Common myeloid progenitor, CD34-positive (primary cell): ENCODE results near the gene SH2D3A.

Experiments
- CTCF ChIA-PET: fragments of 350-600 bp; sonication (Branson Sonifier 250); formaldehyde crosslinking; loops from one replicate; lab custom pipeline; 2021; ENCODE audit warnings: antibody characterized with exemption; lab: Charles Lee
- POLR2A ChIA-PET: fragments of 350-600 bp; sonication (Branson Sonifier 250); formaldehyde crosslinking; loops from one replicate; lab custom pipeline; 2021; ENCODE audit warnings: antibody characterized with exemption; lab: Charles Lee
- DNase-seq, 3 donors: peaks; one replicate each; pipeline versions ENCODE4 v3.0.0 to v3.0.0-alpha.2; 2013
- H3K27ac ChIP-seq, 2 experiments: 1 replicate in 1 of 2; 2 replicates in 1 of 2; pipeline ENCODE4 v1.7.0; 2013; ENCODE audit warnings: inconsistent platforms in 2 of 2, low read length in 2 of 2, mild to moderate bottlenecking in 2 of 2, low read depth in 1 of 2, moderate library complexity in 1 of 2; ENCODE audit not compliant: severe bottlenecking in 2 of 2, insufficient read depth in 1 of 2, poor library complexity in 1 of 2
- H3K27me3 ChIP-seq, 5 experiments: replicated peaks in 2 of 5; 1 replicate in 3 of 5; 2 replicates in 2 of 5; pipeline versions ENCODE4 v1.6.1 to v1.7.0; 2013; ENCODE audit warnings: low read length in 4 of 5, mild to moderate bottlenecking in 2 of 5, moderate library complexity in 2 of 5, inconsistent platforms in 1 of 5; ENCODE audit not compliant: insufficient read depth in 5 of 5, control insufficient read depth in 4 of 5
- H3K36me3 ChIP-seq, 4 experiments: 1 replicate in 2 of 4; 2 replicates in 2 of 4; pipeline versions ENCODE4 v1.6.1 to v1.7.0; 2013; ENCODE audit warnings: low read length in 3 of 4, control low read depth in 1 of 4, mild to moderate bottlenecking in 1 of 4; ENCODE audit not compliant: control insufficient read depth in 4 of 4, insufficient read depth in 4 of 4
- H3K4me1 ChIP-seq, 4 experiments: 1 replicate in 3 of 4; 2 replicates in 1 of 4; pipeline versions ENCODE4 v1.6.1 to v1.7.1; 2013; ENCODE audit warnings: low read length in 3 of 4, mild to moderate bottlenecking in 3 of 4, control low read depth in 1 of 4, inconsistent platforms in 1 of 4, moderate library complexity in 1 of 4; ENCODE audit not compliant: control insufficient read depth in 4 of 4, insufficient read depth in 4 of 4; ENCODE audit errors: control extremely low read depth in 1 of 4
- H3K4me3 ChIP-seq, 7 experiments: 1 replicate in 4 of 7; 2 replicates in 3 of 7; pipeline versions ENCODE4 v1.5.1 to v1.7.0; 2013; ENCODE audit warnings: mild to moderate bottlenecking in 7 of 7, low read length in 6 of 7, moderate library complexity in 6 of 7, inconsistent platforms in 2 of 7, low read depth in 2 of 7, control low read depth in 1 of 7; ENCODE audit not compliant: insufficient read depth in 4 of 7, control insufficient read depth in 1 of 7; ENCODE audit errors: extremely low read depth in 1 of 7
- H3K9me3 ChIP-seq, 5 experiments: 1 replicate in 4 of 5; 2 replicates in 1 of 5; pipeline versions ENCODE4 v1.6.1 to v1.7.1; 2013; ENCODE audit warnings: low read length in 4 of 5, mild to moderate bottlenecking in 2 of 5, inconsistent platforms in 1 of 5, low read depth in 1 of 5, moderate library complexity in 1 of 5; ENCODE audit not compliant: control insufficient read depth in 4 of 5, insufficient read depth in 2 of 5; ENCODE audit errors: control extremely low read depth in 1 of 5
- WGBS: methylation state at CpG from one replicate; pipeline ENCODE4 v1.1.5; 2013; ENCODE audit not compliant: insufficient coverage; 5-methylcytosine and 5-hydroxymethylcytosine counted together

SH2D3A gene

DNA sequence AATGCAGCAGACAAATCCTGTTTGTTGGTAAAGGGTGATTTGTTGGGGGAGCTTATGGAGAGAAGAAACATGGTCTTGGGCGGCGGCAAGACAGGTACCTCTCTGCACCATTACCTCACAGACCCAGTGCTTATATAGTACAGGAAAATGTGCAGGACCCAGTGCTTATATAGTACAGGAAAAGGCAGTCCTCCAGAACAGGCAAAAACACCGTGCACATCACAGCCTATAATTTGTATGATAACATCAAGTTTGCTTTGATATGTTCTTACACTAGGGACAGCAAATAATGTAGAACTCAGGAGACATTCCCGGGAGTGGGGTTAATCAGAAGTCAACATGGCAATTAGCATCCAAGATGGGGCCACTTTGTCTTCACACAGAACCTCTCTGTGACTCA, 26.2 kb upstream of the SH2D3A start:
- ChIA-PET POLR2A (interaction anchor here (0.6 kb wide), 1 partner anchor 19 kb away, joined by 4 read pairs; no protein-coding TSS in a partner anchor), CTCF (no interaction called here)
- WGBS, result no CpG with 5 or more reads among the region's 4 CpGs
- H3K9me3 ChIP-seq, result peaks cover 0 to 6% (median 0%) of the 10 kb centered on the region in 5 experiments
- no peak overlapping the region for H3K27ac ChIP-seq
- DNase-seq, result no peak
- H3K4me1 ChIP-seq, result peaks cover 0 to 4% (median 0%) of the 10 kb centered on the region in 4 experiments
- H3K4me3 ChIP-seq, result no peak overlapping the region
- H3K36me3 ChIP-seq, result peaks cover 14 to 54% (median 24%) of the 10 kb centered on the region in 4 experiments
- H3K27me3 ChIP-seq, result no peaks in the 10 kb centered on the region

- Histone ChIP-seq H3K9me3 (peaks cover 0 to 6% (median 0%) of the 10 kb centered on the region in 5 experiments), H3K27ac (no peak overlapping the region), H3K4me1 (no peaks in the 10 kb centered on the region), H3K27me3 (no peaks in the 10 kb centered on the region), H3K4me3 (no peak overlapping the region), H3K36me3 (peaks cover 14 to 52% (median 24%) of the 10 kb centered on the region in 4 experiments)
- no peak for DNase-seq
- CTCF ChIA-PET, result interaction anchor here (0.7 to 5.1 kb wide), 6 partner anchors 11 to 140 kb away, joined by 3 to 31 read pairs (median 4); partner anchors contain the start of gene VAV1
- WGBS, result 94% methylated on average over 5 of the region's 6 CpGs
- POLR2A ChIA-PET, result interaction anchor here (0.9 to 1.8 kb wide), 2 partner anchors 10 to 19 kb away, joined by 3 to 6 read pairs; partner anchors contain the start of gene VAV1
Measured at GRCh38 chr19:6791237-6791636, 24.0 kb upstream of the SH2D3A start.

DNA sequence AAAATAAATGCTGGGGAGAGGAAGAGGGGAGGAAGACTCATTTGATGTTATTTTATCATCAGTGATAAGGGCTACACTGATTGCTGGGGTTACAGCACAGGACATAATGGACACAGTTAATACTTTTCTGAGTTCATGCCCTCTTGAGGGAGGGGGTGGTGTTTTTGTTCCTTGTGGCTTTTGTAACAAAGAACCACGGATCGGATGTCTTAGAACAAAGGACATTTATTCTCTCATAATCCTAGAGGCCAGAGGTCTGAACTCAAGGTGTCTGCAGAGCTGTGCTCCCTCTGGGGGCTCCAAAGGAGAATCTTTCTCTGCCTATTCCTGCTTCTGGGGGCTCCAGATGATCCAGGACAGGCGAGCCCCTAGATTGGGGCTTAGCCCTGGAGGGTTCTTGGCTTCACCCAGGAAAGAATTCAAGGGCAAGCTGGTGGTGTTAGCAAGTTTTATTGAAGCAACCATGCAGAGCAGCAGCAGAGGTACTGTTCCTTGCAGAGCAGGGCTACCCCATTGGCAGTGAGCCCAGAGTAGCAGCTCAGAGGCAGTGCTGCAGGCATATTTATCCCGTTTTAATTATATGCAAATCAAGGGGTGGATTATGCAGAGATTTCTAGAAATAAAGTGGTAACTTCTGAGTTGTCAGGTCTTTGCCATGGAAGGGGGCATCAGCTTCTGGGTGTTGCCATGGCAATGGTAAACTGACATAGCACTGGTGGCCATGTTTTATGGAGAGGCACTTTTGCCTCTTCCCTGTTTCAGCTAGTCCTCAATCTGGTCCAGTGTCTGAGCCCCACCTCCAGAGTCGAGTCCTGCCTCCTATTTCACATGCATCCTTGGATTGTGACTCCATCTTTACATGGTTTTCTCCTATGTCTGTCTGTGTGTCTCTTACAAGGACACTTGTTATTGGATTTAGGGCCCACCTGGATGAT, 23.2 kb upstream of the SH2D3A start:
- POLR2A ChIA-PET, result interaction anchor here (1.8 kb wide), 1 partner anchor 11 kb away, joined by 6 read pairs; no protein-coding TSS in a partner anchor

DNA sequence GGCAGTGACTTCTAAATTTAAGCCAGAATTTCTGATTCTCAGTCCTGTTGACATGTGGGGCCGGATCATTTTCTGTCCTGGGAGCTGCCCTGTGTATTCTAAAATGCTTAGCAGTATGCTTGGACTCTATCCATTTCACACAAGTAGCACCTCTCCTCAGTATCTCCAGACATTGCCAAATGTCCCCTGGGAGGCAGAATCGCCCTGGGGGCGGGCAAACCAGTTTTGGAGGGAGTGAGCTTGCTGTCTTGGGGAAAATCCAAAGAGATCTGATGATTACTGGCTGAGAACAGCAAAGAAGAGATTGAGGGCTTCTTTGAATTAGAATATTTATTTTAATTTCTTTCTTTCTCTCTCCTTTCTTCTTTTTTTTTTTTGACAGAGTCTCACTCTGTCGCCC, 21.7 kb upstream of the SH2D3A start:
- Histone ChIP-seq H3K9me3 (no peaks in the 10 kb centered on the region), H3K4me3 (no peak overlapping the region), H3K4me1 (no peaks in the 10 kb centered on the region), H3K36me3 (peaks cover 11 to 49% (median 21%) of the 10 kb centered on the region in 4 experiments), H3K27ac (no peak overlapping the region), H3K27me3 (no peaks in the 10 kb centered on the region)
- no peak for DNase-seq
- 83% methylated on average over 1 of the region's 4 CpGs for WGBS
- CTCF ChIA-PET, result interaction anchor here (1.0 to 5.1 kb wide), 3 partner anchors 9 to 15 kb away, joined by 3 to 31 read pairs (median 5); partner anchors contain the start of gene VAV1
- POLR2A ChIA-PET, result no interaction called here

More for the DNA sequence above, 23.2 kb upstream of the SH2D3A start:
- peaks cover 0 to 6% (median 0%) of the 10 kb centered on the region in 5 experiments for H3K9me3 ChIP-seq
- no peaks in the 10 kb centered on the region for H3K4me1 ChIP-seq
- peaks cover 12 to 53% (median 25%) of the 10 kb centered on the region in 4 experiments for H3K36me3 ChIP-seq
- CTCF ChIA-PET, result interaction anchor here (0.9 to 5.1 kb wide), 5 partner anchors 10 to 139 kb away, joined by 3 to 31 read pairs (median 5); partner anchors contain the start of gene VAV1
- no peaks in the 10 kb centered on the region for H3K27me3 ChIP-seq
- no peak overlapping the region for H3K4me3 ChIP-seq
- H3K27ac ChIP-seq, result no peak overlapping the region
- no peak for DNase-seq
- 78% methylated on average over 4 of the region's 5 CpGs for WGBS

DNA sequence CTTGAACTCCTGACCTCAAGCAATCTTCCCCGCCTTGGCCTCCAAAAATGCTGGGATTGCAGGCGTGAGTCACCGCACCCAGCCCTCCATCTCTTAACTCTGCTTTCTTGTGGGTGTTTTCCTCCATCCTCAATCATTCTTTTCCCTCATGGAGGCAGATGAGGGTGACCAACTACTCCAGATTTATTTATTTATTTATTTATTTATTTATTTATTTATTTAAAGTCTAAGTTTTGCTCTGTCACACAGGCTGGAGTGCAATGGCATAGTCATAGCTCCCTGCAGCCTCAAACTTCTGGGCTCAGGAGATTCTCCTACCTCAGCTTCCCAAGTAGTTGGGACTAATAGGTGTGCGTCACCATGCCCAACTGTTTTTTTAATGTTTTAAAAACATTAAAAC, 20.2 kb upstream of the SH2D3A start:
- DNase-seq, result no peak
- H3K4me1 ChIP-seq, result no peaks in the 10 kb centered on the region
- POLR2A ChIA-PET, result no interaction called here
- H3K4me3 ChIP-seq, result no peak overlapping the region
- CTCF ChIA-PET, result no interaction called here
- no peak overlapping the region for H3K27ac ChIP-seq
- no peaks in the 10 kb centered on the region for H3K27me3 ChIP-seq
- H3K36me3 ChIP-seq, result peaks cover 11 to 46% (median 22%) of the 10 kb centered on the region in 4 experiments
- no peaks in the 10 kb centered on the region for H3K9me3 ChIP-seq
- WGBS, result 93% methylated on average over 3 of the region's 4 CpGs

- Histone ChIP-seq H3K36me3 (peaks cover 0 to 48% (median 19%) of the 10 kb centered on the region in 4 experiments), H3K27me3 (no peaks in the 10 kb centered on the region), H3K4me3 (no peak overlapping the region), H3K9me3 (no peaks in the 10 kb centered on the region), H3K27ac (peak overlapping the region in 1 of 2 experiments; percentile 14), H3K4me1 (peaks cover 4 to 20% (median 15%) of the 10 kb centered on the region in 4 experiments)
- DNase-seq, result no peak
- ChIA-PET CTCF (interaction anchor here (2.6 kb wide), 1 partner anchor 23 kb away, joined by 10 read pairs; no protein-coding TSS in a partner anchor), POLR2A (interaction anchor here (0.7 kb wide), 1 partner anchor 22 kb away, joined by 3 read pairs; no protein-coding TSS in a partner anchor)
- WGBS, result 100% methylated on average over 1 of the region's 4 CpGs
Measured at GRCh38 chr19:6779206-6779605, 12.0 kb upstream of the SH2D3A start.
